Activated CD8-positive, alpha-beta memory T cell treated with anti-CD3 and anti-CD28 coated beads for 48 hours (primary cell): ENCODE measurements around the gene SVOPL.

Experiments used
- DNase-seq, 3 experiments: peaks; one replicate each; pipeline ENCODE4 v3.0.0-alpha.2; 2020; ENCODE audit warnings: low read depth in 2 of 3, low spot score in 2 of 3

Gene SVOPL

DNA sequence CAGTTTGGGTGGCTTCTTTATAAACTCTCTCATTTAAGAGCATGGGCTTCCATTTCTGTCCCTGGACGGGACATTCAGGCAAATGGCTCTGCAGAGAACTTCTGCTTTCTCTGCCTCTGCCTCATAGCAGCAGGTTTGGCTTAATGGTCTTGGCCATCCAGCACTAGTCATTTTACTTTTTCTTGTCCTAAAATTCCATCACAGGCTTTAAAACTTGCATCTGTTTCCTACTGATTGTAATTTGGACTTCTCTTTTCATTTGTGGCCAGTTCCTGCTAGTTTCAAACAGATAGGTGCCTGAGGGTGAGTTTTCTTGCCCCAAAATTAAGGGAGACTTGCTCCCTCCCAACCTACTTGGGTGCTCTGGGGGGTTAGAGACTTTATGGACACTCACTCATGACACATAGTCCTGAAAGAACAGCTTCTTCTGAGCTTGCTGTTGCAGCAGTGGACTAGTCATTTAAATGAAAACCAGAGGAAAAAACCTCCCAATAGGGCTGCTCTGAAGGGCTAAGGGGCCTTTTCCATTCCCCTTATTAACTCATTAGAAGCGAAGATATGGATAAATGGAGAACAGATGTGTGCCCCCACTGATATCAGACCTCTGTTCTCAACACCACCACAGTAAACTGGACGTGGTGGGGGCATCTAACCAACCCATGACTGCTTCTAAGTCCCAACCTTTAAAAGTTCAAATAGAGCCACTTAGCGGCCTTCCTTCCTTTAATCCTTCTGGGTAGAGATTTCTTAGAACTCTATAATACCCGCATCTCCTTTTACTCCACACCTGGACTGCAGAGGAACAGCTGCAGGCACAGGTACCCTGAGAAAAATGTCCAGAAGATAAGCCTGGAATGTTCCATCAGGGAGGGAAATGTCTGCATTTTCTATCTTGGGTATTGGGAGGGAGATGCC, 38.8 kb downstream of the SVOPL start:
- DNase-seq = no peak

DNA sequence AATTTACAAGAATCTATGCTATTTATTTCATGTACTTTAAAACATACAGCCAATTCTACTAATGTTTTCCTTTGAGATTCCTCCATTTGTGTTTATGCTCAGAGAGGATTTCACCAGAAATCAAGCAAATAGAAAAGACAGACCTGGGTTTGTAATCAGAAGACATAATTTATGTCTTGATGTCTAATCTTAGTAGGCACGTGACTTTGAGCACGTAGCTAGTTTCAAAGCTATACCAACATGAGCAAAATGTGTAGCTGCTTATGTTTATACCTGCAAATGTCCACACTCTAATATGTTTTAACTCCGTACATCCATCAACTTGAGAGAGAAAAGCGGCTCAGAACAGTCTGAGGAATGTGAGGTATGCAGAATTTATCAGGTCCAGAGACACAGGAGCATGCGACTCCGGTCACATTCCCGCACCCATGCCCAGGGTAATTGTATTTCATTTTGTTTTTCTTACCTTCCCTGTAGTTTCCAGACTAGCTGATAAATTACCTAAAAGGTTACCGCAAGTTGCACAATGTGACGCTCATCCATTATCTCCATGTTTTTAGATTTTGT, 40.0 kb downstream of the SVOPL start:
- DNase-seq = no peak

DNA sequence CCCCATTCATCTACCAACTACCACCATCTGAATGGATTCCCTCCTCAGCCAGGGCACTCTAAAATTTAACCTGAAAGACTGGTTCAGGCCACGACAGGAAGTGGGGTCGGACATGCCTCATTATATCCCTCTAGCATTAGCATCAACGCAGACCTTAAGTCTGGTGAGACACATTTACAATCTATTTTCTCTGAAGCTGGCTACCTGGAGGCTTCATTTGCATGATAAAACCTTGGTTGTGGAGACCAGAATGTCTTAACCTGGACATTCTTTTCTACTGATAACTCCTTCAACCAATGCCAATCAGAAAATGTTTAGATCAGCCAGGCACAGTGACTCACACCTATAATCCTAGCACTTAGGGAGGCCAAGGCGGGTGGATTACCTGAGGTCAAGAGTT, 42.3 kb downstream of the SVOPL start:
- no peak for DNase-seq

DNA sequence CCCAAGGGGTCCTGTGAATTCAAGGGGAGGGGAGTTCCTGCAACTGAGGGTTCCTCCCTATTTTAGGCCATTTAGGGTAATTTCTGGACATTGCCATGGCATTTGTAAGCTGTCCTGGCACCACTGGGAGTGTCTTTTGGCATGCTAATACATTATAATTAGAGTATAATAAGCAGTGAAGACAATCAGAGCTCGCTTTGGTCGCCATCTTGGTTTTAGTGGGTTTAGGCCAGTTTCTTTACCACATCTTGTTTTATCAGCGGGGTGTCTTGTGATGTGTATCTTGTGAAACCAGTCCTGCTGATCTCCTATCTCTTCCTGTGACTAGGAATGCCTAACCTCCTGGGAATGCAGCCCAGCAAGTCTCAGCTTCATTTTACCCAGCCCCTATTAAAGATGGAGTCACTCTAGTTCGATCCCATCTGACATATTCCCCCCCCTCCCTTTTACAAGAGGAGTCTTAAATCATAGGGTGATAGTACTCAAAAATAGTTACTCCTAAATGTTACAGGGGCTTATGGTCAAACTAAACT, 43.2 kb downstream of the SVOPL start:
- no peak for DNase-seq

DNA sequence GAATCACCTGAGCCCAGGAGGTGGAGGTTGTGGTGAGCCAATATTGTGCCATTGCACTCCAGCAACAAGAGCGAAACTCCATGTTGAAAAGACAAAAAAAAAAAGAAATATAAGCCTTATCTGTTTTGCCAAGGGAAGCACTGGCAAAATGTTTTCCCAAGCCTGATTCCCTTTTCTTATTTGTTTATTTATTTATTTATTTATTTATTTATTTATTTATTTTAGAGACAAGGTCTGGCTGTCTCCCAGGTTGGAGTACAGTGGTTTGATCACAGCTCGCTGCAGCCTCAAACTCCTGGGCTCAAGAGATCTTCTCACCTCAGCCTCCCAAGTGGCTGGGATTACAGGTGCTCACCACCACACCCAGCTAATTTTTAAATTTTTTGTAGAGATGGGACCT, 44.2 kb downstream of the SVOPL start:
- no peak for DNase-seq

DNA sequence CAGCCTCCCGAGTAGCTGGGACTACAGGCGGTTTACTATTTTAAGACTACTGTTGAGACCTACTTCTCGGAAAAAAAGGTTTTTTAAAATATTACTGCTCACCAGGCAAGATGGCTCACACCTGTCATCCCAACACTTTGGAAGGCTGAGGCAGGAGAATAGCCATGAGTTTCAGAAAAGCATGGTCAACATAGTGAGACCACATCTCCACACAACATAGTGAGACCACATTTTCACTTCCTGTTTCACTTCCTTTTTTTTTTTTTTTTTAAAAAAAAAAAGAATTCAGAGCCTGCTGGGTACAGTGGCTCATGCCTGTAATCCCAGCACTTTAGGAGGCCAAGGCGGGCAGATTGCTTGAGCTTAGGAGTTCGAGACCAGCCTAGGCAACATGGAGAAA, 46.5 kb downstream of the SVOPL start:
- no peak for DNase-seq

DNA sequence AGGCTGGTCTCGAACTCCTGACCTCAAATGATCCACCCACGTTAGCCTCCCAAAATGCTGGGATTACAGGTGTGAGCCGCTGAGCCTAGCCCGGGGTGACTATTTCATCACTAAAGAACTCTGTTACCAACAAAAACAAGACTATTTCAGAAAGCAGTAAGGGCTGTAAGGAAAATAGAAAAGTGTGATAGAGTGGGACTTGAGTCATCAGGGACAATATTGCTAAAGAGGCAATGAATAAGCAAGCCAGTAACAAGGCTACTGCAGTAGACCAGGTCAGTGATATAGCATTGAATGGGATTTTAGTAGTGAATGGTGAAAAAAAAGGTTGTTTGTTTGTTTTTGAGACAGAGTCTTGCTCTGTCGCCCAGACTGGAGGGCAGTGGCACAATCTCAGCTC, 51.7 kb downstream of the SVOPL start:
- no peak for DNase-seq

DNA sequence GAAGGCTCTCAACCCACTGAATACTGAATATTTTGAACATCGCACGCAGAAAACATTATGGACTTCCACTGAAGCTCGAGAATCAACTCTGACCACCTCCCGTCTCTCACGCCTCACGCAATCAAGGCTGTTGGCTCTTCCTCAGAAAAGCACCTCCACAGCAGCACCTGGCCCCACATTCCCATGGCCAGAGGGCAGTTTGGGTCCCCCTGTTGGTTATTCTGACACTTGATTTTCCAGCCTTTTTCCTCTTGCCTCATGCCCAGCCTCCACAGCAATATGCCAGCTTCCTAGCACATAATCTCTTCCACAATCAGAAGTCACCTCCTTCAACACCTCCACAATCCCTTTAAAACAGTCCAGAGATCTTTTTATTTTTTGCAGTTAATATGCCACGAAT, 55.9 kb downstream of the SVOPL start:
- no peak for DNase-seq

DNA sequence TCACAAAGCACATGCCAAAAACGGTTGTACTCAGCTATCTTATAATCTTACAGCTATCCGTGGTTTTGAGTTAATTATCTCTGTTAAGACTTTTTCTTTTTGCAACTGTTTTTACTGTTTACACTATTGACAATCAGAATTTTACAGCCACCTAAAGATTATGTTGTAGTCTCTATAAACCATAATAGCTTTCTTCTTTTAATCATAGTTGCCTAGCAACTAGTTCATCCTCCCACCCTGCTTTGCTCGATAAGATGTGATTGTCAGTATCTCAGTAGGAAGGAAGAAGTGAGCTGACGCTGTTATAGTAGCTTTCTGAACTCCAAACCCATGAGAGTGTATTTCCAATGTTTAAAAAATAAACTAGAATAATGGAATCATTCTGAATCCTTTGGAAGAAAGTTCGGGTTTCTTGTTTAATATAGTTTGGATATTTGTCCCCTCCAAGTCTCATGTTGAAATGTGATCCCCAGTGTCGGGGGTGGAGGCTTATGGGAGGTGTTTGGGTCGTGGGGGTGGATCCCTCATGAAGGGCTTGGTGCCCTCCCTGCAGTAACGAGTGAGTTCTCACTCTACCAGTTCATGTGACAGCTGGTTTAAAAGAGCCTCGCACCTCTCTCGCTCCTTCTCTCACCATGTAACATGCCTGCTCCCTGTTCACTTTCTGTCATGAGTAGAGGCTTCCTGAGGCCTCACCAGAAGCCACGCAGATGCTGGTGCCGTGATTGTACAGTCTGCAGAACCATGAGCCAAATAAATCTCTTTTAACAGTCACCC, 68.1 kb downstream of the SVOPL start:
- DNase-seq = no peak

DNA sequence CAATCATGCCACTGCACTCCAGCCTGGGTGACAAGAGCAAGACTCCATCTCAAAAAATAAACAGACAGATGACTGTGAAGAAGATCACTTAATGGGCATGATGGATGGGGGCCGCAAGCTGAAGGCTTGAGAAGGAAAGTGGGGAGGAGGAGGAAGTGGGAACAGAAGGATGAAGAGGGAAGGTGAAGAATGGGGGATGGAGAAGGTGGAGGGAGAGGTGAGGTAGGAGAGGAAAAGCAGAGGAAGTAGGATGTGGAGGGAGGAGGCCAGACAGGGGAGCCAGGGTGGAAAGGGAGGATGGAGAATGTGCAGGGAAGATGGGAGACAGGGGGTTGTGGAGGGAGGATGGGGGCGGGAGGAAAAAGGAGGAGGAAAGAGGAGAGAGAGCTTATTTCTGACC, 68.8 kb downstream of the SVOPL start:
- no peak for DNase-seq

DNA sequence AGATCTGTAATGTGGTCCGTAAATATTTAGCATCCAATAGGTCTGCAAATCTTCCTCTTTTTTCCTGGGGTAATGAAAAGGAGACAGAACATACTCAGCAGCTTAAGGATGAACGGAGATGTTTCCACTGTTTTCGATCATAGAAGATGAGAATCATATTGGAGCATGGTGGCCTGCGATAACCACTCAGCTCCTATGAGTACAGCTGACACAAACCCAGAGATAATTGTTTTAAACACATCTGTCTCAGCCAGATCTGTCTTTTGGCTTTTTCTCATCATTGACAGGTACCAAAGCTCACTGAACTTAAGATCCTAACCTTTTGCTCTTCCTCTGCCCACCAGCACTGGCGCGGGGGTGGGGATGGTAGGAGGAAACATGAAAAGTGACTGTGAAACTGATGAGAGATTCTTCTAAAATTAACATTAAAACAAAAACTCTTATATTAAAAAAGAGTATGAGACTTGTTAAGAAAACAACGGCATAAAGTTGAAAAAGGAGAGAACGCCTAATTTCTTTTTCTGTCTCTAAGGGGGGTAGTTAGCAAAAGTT, 71.0 kb downstream of the SVOPL start:
- DNase-seq = no peak

DNA sequence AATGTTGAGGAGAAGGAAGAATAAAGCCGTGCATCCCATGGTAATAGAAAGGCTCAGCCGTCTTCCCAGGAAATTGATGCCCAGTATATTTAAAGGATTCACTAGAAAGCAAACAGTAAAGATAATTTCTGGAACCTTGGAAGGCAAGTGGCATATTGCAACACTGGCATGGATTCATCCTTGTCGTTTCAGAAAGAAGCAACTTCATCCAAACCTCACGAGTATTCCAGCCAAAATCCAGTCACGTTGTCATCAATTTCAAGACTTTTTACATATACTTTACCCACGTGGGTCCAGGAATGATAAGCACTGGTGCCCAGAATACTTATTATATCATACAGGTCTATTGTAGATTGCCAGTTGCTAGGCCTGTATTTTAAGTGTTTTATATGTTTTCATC, 73.8 kb downstream of the SVOPL start:
- DNase-seq = no peak

DNA sequence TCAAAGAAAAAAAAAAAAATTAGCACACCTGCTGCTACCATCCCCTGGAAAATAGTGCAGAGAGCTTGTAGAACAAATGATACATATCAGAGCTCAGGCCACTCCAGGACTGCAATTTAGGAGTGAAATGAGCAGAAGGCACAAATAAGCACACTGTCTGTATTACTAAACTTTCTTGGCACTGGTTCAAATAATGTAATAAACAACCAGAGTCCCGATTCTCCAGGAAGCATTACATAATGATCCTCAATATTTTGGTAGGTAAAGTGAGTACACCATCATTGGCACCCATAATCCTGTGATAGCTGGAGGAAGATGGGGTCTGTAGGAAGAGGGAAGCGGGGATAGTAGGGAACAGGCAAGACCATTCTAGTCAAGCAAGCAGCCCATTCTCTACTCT, 74.3 kb downstream of the SVOPL start:
- no peak for DNase-seq

DNA sequence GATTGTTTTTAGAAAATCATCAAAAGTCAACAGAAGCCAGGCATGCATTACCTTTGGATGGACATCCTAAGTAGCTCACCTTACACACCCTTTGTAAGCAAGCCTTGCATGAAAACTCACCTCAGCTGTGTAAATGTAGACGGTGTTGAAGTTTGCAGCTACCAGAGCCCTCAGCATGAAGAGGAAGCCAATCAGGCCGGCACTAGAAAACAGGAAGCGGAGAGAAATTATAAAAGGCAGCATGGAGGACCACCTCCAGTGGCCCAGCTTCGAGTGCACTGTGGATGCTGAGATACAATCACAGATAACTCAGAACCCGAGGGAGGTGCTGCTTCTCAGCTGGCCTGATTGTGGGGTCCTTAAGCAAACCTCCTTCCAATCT, 75.3 kb downstream of the SVOPL start:
- peak in 1 of 3 experiments; percentile 5 for DNase-seq

DNA sequence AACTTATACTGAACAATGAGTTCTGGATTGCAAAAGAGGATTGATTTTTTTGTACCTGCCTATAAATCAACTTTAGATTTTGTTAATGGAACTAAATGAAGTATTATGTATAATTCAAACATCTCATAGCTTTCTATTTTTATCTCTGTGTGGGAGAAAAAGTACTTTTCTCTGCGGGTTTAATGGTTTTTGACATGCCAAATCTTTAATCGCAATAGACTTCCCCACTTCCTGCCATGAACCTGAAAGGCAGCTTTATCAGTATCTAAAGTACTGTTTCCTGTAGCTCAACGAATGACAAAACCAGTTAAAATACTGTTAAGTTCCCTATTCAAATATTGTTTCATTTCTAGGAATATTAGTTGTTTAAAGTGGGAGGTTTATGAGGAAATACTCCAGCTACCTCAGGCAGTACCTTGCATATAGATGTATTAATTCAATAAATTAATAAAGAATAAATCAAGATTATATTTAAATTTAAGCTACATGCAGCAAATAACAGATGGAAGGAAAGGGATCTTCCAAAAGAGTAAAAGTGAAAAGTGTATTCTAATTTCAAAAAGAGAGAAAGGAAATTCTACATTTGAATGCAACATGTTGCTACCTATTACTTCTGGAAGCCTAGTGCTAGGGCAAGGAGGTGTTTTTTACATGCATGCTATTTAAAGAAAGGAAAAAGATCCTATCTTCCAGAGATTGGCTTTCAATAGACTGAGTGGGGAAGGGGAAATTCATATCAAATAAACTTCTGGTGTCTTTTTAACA, 75.9 kb downstream of the SVOPL start:
- DNase-seq = no peak

DNA sequence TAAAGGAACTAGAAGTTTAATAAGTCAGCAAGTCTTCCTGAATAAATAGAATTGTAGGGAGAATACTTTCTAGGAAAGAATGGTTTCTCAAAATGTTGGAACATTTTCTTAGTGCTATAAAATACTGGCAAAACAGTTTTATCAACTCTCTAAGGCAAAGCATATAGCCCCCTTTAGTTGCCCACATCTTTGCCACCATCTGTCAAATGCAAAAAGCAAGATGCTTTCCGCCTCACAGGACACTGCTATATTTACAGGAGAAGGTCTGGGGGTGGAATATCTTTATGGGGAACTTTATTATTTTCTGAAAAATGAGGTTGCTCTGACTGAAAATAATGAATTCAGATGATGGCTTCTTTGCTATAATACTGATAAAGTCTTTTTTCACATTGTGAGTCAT, 78.3 kb downstream of the SVOPL start:
- no peak for DNase-seq

DNA sequence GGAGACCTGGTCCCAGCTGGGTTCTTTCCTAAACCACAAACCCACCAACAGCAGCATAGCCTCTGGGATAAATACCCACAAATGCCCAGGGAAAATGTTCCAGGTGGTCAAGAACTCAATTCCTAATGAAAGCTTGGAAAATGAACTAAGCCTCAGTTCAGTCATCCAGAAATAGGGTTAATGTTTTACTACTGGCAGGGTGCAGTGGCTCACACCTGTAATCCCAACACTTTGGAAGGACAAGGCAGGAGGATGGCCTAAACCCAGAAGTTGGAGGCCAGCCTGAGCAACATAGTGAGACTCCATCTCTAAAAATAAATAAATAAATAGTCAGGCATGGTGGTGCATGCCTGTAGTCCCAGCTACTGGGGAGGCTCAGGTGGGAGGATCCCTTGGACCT, 82.2 kb downstream of the SVOPL start:
- no peak for DNase-seq

DNA sequence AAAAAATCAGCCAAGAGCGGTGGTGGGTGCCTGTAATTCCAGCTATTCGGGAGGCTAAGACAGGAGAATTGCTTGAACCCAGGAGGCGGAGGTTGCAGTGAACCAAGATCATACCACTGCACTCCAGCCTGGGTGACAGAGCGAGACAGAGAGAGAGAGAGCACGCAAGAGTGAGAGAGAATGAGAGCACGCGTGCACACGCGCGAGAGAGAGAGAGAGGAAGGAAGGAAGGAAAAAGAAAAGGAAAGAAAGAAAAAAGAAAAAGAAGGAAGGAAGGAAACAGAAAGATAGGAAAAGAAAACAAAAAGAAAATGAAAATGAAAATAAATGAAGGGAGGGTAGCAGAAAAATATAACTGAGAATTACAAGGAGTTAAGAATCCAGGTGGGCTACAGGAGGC, 82.7 kb downstream of the SVOPL start:
- no peak for DNase-seq

DNA sequence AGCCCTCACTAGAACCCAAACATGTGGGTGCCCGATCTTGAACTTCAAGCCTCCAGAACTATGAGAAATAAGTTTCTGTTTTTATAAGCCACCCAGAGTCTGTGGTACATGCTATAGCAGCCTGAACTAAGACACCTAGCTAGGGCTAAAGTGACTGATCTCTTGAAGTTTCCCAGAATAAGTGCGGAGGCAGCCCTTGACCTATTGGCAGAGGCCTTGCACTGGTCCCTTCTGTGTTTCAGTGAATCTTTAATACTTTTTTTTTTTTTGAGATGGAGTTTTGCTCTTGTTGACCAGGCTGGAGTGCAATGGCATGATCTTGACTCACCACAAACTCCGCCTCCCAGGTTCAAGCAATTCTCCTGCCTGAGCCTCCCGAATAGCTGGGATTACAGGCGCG, 85.1 kb downstream of the SVOPL start:
- DNase-seq = no peak

DNA sequence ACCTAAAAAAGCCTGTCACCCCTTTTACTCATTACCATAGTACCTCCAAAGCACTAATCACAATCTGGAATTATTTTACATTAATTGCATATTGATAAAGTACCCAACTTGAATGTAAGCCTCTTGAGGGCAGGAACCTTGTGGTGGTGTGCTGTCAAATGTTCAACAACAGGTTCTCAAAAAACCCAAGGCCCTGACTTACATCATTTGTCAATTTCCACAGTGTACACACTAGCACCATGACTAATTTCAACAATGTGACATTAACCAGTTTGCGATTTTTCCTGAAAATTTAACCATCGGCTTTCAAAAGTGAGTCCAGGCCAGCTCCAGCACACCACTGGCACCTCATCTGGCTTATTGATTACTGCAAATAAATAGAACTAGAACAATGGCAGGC, 87.5 kb downstream of the SVOPL start:
- no peak for DNase-seq

DNA sequence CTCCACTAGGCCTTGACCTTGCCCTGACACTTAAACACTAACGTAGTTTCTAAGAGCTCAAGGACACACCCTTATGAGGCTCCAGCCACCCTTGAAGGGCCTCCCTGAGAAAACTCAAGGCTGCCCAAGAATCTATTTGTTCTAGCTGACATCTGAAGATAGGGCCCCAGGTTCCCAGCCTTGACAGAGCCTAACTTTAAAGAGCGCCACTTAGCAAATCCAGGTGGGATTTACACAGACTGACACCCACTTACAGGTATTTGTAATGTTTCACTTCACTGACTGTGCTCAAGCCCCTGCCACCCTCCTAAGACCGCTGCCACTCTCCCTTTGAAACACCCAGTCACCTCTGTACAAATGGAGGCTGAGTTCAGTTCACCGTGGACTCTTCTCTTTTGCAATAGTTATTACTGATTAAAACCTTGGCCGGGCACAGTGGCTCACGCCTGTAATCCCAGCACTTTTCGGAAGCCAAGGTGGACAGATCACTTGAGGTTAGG, 90.4 kb downstream of the SVOPL start:
- DNase-seq = no peak
